T-helper 2 cell (primary cell): ENCODE data around the gene CDK19.

Experiments
- DNase-seq, 5 experiments: peaks; one replicate each; pipeline versions ENCODE4 v3.0.0 to v3.0.0-alpha.2; 2012 to 2022

The CDK19 gene

DNA sequence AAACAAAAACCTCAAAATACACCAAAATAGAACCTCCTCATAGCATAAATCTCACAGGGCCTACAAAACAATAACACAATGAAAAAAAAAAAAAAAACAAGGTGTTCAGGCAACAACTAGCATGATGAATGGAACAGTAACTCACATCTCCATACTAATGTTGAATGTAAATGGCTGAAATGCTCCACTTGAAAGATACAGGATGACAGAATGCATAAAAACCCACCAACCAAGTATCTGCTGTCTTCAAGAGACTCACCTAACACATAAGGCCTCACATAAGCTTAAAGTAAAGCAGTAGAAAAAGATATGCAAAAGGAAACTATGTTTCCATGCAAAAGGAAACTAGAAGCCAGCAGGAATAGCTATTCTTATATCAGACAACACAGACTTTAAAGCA is 121.3 kb downstream of the CDK19 start:
- no peak for DNase-seq

DNA sequence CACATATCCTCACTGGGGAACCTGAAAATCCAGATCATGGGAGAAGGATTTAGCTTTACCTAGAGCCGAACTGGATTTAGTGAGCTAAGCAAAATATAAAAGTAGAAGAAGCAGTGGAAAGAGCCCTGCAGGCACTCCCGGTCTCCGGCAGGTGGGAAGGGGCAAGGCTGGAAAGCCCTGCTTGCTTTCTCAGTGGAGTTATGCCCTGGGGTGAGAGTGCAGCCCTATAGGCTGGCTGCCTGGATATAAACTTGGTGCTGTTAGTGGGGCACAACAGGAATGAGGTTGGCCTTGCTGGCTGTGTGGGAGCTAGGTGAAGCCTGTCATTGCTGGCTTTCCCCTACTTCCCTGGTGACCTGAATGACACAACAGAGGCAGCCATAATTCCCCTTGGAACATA is 122.0 kb downstream of the CDK19 start:
- no peak for DNase-seq

- DNase-seq: no peak
These were observed 124.4 kb downstream of the CDK19 start for GRCh38 chr6:110690916-110691315.

DNA sequence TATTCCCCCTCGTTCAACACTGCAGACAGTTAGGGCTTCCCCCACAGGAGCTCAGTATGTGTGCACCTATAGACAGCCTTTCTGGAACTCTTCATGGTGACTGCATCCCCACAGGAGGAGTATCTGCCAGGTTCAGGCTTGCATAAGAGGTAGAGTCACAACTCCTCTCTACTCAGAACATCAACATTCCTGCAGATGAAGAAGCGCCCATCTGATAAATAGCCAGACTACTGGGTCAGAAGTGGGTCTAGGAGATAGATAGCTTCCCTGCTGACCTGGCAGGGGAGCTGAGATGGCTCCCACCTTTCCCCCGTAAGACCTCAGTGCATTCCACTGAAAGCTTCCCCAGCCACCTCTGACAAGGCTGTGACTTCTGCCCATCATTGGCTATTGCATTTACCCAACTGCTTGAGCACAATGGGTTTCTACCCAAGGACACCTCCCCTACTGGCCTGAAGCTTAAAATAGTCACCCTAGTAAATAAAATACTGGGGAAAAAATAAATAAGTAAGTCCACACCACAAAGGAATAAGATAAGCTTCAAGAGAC is 125.1 kb downstream of the CDK19 start:
- no peak for DNase-seq

DNA sequence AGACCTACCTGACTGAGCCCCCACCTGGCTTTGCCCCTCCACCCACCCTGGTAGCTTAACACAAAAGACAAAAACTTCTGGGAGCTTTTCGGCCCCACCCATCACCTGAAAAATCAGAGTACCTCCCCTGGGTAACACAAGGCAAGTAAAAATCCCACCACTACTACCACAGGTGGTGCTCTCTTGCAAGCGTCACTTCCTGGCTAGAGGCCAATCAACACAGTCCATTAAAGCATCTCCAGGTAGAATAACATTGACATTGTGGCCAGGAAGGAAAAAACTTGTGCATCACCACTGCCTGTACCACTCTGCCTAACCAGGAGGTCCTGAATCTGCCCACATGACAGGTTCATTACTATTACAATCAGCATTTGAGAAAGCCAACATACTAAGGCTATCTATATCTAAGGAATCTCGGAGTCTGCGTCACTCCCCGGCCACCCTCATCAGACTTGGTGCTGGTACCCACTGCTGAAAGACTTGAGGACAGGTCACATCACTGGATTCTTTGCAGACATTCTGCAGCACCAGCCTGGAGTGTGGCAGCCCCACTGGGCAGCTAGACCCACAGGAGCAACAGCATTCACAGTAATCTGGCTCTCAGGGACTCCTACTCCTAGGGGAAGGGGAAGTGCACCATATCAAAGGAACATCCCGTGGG is 125.9 kb downstream of the CDK19 start:
- peak in 1 of 5 experiments; percentile 29 for DNase-seq

- DNase-seq: no peak
These were observed 126.5 kb downstream of the CDK19 start for GRCh38 chr6:110688661-110689268.

DNA sequence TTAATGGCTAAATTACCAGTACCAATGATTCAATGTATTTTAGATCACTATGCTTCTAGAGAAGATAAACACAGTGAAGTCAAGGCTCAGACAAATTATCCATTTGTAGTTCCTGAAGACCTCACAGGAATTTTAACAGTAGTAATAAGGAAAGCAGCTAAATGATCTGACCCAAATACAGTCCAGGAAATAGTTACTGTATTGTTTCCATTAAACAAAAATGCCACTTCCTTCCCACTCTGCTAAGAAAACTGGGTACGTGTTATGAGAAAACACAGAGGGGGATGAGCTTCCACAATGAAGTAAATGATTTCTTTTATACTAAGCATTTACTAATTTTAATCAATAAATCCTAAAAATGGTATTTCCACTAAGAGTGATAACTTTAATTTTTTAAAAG is 127.9 kb downstream of the CDK19 start:
- no peak for DNase-seq

- no peak for DNase-seq
These were observed 132.0 kb downstream of the CDK19 start for GRCh38 chr6:110683241-110683640.

DNA sequence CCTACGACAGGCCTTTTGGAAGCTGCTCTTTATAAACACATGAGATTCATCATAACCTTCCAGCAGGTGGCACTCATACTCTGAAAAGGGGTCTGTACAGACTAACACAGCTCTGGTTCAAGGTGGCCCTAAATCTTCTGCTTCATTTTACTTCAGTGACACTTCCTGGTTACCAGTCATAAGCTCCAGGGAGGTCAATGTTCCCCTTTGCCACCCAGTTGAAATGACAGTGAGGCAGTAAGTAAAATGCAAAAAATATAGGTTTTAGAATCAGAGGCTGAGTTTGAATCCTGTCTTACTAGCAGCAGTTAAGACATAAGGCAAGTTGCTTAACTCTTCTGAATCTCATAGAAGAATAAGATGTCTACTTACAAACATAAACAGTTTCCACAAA is 132.8 kb downstream of the CDK19 start:
- DNase-seq: peak in 3 of 5 experiments; percentile 32 to 91 (median 60)

DNA sequence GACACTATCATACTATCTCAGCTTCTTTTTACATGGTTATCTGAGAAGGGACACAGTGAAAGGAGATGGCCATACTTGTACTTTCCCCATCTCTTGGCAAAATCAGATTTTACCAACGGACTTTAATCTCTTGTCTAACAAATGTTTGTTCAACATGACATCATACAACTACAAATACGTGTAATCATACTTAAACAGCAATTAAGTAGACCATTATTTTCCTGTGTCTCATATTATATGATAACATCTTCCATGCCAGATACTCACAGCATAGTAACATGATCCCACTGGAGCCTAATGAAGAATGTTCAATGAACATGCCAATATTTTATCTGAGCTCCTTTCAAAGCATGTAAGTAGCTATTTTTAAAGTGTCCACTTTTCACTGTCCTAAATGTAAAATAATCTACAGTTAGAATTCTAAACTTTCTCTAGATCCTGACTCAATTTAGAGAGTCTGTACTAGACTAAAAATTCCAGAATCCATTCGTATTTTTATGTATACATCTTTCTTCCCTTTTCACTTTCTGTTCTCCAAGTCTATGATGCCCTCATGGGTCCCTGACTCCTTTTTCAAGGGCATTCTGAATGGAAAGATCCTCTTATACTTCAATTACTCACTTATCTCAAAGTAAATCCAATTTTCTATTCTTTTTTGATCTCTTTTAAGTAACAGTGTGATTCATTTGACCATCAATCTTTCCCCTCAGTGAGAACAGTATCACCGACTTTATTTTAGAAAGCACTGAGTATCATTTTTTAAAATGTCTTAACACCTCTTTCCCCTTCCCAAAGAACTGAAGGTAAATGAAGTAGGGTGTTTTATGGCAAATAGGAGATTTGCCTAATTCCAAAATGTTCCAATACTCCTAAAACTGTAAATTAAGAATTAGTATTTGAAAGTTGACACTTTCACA is 133.5 kb downstream of the CDK19 start:
- DNase-seq: no peak

GRCh38 chr6:110676396-110676795 is 138.9 kb downstream of the CDK19 start:
- DNase-seq: peak in 1 of 5 experiments; percentile 39

DNA sequence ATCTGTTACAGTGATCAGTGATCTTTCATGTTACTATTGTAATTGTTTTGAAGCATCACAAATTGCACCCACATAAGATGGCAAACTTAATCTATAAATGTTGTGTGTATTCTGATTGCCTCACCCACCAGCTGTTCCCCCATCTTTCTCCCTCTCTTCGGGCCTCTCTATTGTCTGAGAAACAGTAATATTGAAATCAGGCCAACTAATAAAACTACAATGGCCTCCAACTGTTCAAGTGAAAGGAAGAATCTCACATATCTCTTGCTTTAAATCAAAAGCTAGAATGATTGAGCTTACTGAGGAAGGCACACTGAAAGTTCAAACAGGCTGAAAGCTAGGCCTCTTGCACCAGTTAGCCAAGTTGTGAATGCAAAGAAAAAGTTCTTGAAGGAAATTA is 141.2 kb downstream of the CDK19 start:
- no peak for DNase-seq

- no peak for DNase-seq
These were observed 143.1 kb downstream of the CDK19 start for GRCh38 chr6:110672122-110672521.

- DNase-seq: no peak
These were observed 143.8 kb downstream of the CDK19 start for GRCh38 chr6:110671447-110671846.

GRCh38 chr6:110665600-110665999 is 149.7 kb downstream of the CDK19 start:
- DNase-seq: no peak

DNA sequence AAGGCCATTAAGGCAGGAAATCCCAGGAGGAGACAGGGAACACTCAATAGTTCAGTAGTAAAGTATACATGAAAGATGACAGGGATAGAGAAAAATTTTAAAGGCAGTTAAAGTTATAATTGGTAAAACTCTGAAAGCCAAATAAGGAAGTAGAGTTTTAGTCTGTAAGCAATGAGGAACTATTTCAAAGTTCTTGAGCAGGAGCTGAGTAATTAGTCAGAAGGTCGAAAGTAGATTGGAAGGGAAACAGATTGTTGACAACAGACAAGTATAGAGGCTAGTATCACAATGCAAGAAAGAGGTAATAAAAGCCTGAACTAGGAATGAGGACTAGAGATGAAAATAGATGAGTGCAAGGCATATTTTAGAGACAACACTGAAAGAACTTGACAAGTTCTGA is 150.3 kb downstream of the CDK19 start:
- no peak for DNase-seq

DNA sequence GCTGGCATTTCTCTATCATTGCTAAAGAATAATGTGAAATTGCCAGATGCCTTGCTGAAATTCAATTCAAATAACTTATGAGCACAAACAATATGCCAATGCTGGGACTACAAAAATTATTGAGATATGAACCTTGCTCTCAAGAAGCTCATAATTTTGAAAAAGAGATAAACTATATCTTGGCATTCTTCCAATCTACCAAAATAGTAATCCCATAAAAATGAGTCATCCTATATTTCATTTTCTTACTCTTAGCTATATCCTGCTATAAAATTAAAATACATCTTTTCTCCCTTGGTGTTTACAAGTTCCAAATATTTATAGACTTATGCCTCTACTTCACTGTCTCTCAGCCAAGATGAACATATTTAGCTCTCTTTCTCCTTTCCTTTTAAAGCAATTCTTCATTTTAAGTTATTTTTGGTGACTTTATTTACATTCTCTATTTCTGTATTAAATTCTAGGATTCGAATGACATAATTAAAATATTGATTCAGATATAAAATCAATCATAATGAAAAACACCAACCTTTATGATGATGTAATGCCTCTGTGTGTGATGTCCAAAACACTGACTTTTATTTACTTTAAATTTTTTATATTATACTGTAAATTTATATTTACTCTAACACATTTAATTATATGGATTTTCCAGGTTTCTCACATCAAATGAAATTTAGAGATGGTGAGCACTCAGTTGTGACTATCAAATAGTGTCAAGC is 152.6 kb downstream of the CDK19 start:
- DNase-seq: no peak

GRCh38 chr6:110661414-110661813 is 153.9 kb downstream of the CDK19 start:
- DNase-seq: no peak

GRCh38 chr6:110660066-110660655 is 155.1 kb downstream of the CDK19 start:
- DNase-seq: no peak

- no peak for DNase-seq
These were observed 156.5 kb downstream of the CDK19 start for GRCh38 chr6:110658631-110659211.

DNA sequence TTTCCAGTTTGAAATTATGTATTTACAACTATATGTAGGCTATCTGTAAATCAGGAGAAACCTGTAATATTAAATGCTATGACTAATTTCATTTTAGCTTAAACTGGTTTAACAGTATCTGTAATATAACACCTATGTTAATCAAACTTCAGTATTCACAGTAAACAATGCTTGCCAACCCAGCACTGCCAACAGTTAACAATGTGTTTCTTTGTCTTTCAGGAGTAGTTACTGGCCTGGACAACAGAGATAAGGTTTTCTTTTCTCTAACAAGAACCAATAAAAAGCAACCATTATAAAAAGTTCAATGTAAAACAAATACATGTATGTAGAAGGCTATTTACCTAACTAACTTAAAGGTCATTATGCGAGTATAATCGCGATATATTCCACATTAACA is 158.8 kb downstream of the CDK19 start:
- no peak for DNase-seq

GRCh38 chr6:110655821-110656220 is 159.4 kb downstream of the CDK19 start:
- DNase-seq: no peak
